ENCODE results near the gene C5orf47.
"Not testable (repeated sequence)": the region's sequence is repeated elsewhere in the genome, so short reads cannot be mapped to it uniquely, and the experiment has no call there.

C5orf47 gene

GRCh38 chr5:173970878-173971650, 17.9 kb upstream of the C5orf47 start:
- no peak for DNase-seq (ENCODE audit: low read depth in 2 of 2)

GRCh38 chr5:173971681-173972345, 17.2 kb upstream of the C5orf47 start:
- no peak for DNase-seq (ENCODE audit: low read depth in 2 of 2)

GRCh38 chr5:173972607-173972924, 16.4 kb upstream of the C5orf47 start:
- no peak for DNase-seq (ENCODE audit: low read depth in 2 of 2)

- peak; percentile 26 to 65 for DNase-seq (ENCODE audit: low read depth in 2 of 2)
These were observed 15.9 kb upstream of the C5orf47 start for GRCh38 chr5:173972925-173973615.

- no peak for DNase-seq (ENCODE audit: low read depth in 2 of 2)
These were observed 15.4 kb upstream of the C5orf47 start for GRCh38 chr5:173973616-173973969.

- DNase-seq (ENCODE audit: low read depth in 2 of 2) = no peak
These were observed 14.2 kb upstream of the C5orf47 start for GRCh38 chr5:173974688-173975239.

- DNase-seq (ENCODE audit: low read depth in 2 of 2) = no peak
These were observed 7.7 kb upstream of the C5orf47 start for GRCh38 chr5:173981185-173981761.

GRCh38 chr5:173984218-173984617, 4.8 kb upstream of the C5orf47 start:
- DNase-seq (ENCODE audit: low read depth in 2 of 2) = no peak

GRCh38 chr5:173989432-173990082, 587 bp downstream of the C5orf47 start:
- no peak for DNase-seq (ENCODE audit: low read depth in 2 of 2)

- no peak for DNase-seq (ENCODE audit: low read depth in 2 of 2)
These were observed 8.4 kb downstream of the C5orf47 start for GRCh38 chr5:173997331-173997730.

- no peak for DNase-seq (ENCODE audit: low read depth in 2 of 2)
These were observed 9.6 kb downstream of the C5orf47 start for GRCh38 chr5:173998531-173998930.

- DNase-seq (ENCODE audit: low read depth in 2 of 2) = no peak
These were observed 11.1 kb downstream of the C5orf47 start for GRCh38 chr5:174000076-174000475.

GRCh38 chr5:174003795-174004194, 14.8 kb downstream of the C5orf47 start:
- DNase-seq (ENCODE audit: low read depth in 2 of 2) = no peak

GRCh38 chr5:174008922-174009321, 20.0 kb downstream of the C5orf47 start:
- no peak for DNase-seq (ENCODE audit: low read depth in 2 of 2)

GRCh38 chr5:174010365-174010764, 21.4 kb downstream of the C5orf47 start:
- DNase-seq (ENCODE audit: low read depth in 2 of 2) = no peak

- DNase-seq (ENCODE audit: low read depth in 2 of 2) = no peak
These were observed 22.5 kb downstream of the C5orf47 start for GRCh38 chr5:174011441-174011840.

- DNase-seq (ENCODE audit: low read depth in 2 of 2) = not testable (repeated sequence)
These were observed 31.3 kb downstream of the C5orf47 start for GRCh38 chr5:174020069-174020927.

- no peak for DNase-seq (ENCODE audit: low read depth in 2 of 2)
These were observed 31.9 kb downstream of the C5orf47 start for GRCh38 chr5:174020928-174021304.

GRCh38 chr5:174022384-174023095, 33.6 kb downstream of the C5orf47 start:
- no peak for DNase-seq (ENCODE audit: low read depth in 2 of 2)

GRCh38 chr5:174030286-174030685, 41.3 kb downstream of the C5orf47 start:
- DNase-seq (ENCODE audit: low read depth in 2 of 2) = no peak

Measured in stimulated activated CD4-positive, alpha-beta T cell treated with anti-CD3 and anti-CD28 coated beads, Interleukin-1b, Interleukin-23, amount 100 ng/mL, for 1 hour (primary cell).